ENCODE results near the gene PARD3B. TPM values are rescaled to one million over a fixed set of nuclear protein-coding genes. Genes with fewer than 3 reads are reported as not detected.

The PARD3B gene
- total RNA-seq, 1 experiment from 2014 or later, result 7.6 TPM

GRCh38 chr2:204737296-204737695 is 192.0 kb downstream of the PARD3B start:
- H3K4me3 ChIP-seq, result no peak overlapping the region
- H3K4me1 ChIP-seq (replicated peaks; ENCODE audit: insufficient read depth), result no peaks in the 10 kb centered on the region
- H3K36me3 ChIP-seq (ENCODE audit: low read depth), result no peaks in the 10 kb centered on the region
- ChIA-PET POLR2A (ENCODE audit: unreplicated experiment) (no interaction called here), CTCF (no interaction called here)
- no TSS peak for BruUV-seq (replicated peaks)
- no peaks in the 10 kb centered on the region for H4K20me1 ChIP-seq (ENCODE audit: insufficient read depth)
- TF ChIP-seq CTCF (conservative IDR thresholded peaks at IDR 0.05) (no peak), EZH2 (IDR thresholded peaks at IDR 0.05; ENCODE audit: low read depth) (no peak)
- intact Hi-C loops (cut with micrococcal nuclease; ENCODE audit: unreplicated experiment), result no loop called here
- no peak overlapping the region for H3K4me2 ChIP-seq
- no peaks in the 10 kb centered on the region for H3K27me3 ChIP-seq (ENCODE audit: insufficient read depth, low read depth)
- H3K27ac ChIP-seq, result no peak overlapping the region
- no peaks in the 10 kb centered on the region for H3K79me2 ChIP-seq (ENCODE audit: low read depth)
- no peaks in the 10 kb centered on the region for H3K9me3 ChIP-seq (ENCODE audit: insufficient read depth, low read depth)
- no peaks in the 10 kb centered on the region for H3K9me2 ChIP-seq (ENCODE audit: insufficient read depth)
- no peak overlapping the region for H2AFZ ChIP-seq
- no peaks in the 10 kb centered on the region for H3F3A ChIP-seq (ENCODE audit: insufficient read depth, low read depth)
- DNase-seq, result no peak

GRCh38 chr2:204738721-204739120 is 193.4 kb downstream of the PARD3B start:
- POLR2A ChIA-PET (ENCODE audit: unreplicated experiment), result no interaction called here
- no peaks in the 10 kb centered on the region for H3K9me2 ChIP-seq (ENCODE audit: insufficient read depth)
- TF ChIP-seq EZH2 (IDR thresholded peaks at IDR 0.05; ENCODE audit: low read depth) (no peak), CTCF (conservative IDR thresholded peaks at IDR 0.05) (no peak)
- H3K4me2 ChIP-seq, result no peak overlapping the region
- H3K79me2 ChIP-seq (ENCODE audit: low read depth), result no peaks in the 10 kb centered on the region
- no peaks in the 10 kb centered on the region for H3K36me3 ChIP-seq (ENCODE audit: low read depth)
- H3K27me3 ChIP-seq (ENCODE audit: insufficient read depth, low read depth), result no peaks in the 10 kb centered on the region
- no peak overlapping the region for H2AFZ ChIP-seq
- no peaks in the 10 kb centered on the region for H4K20me1 ChIP-seq (ENCODE audit: insufficient read depth)
- no peak for DNase-seq
- H3K9me3 ChIP-seq (ENCODE audit: insufficient read depth, low read depth), result no peaks in the 10 kb centered on the region
- no peak overlapping the region for H3K27ac ChIP-seq
- no TSS peak for BruUV-seq (replicated peaks)
- no peaks in the 10 kb centered on the region for H3K4me1 ChIP-seq (replicated peaks; ENCODE audit: insufficient read depth)
- H3K4me3 ChIP-seq, result no peak overlapping the region
- intact Hi-C loops (cut with micrococcal nuclease; ENCODE audit: unreplicated experiment), result no loop called here
- no peaks in the 10 kb centered on the region for H3F3A ChIP-seq (ENCODE audit: insufficient read depth, low read depth)
- CTCF ChIA-PET, result no interaction called here

GRCh38 chr2:204743393-204743960 is 198.2 kb downstream of the PARD3B start:
- no peaks in the 10 kb centered on the region for H3K4me1 ChIP-seq (replicated peaks; ENCODE audit: insufficient read depth)
- H3K4me3 ChIP-seq, result no peak overlapping the region
- H3K4me2 ChIP-seq, result no peak overlapping the region
- intact Hi-C loops (cut with micrococcal nuclease; ENCODE audit: unreplicated experiment), result no loop called here
- CTCF ChIA-PET, result no interaction called here
- no peak overlapping the region for H3K27ac ChIP-seq
- no TSS peak for BruUV-seq (replicated peaks)
- DNase-seq, result no peak
- H2AFZ ChIP-seq, result no peak overlapping the region
- no peaks in the 10 kb centered on the region for H3K9me2 ChIP-seq (ENCODE audit: insufficient read depth)
- no peaks in the 10 kb centered on the region for H3K27me3 ChIP-seq (ENCODE audit: insufficient read depth, low read depth)
- POLR2A ChIA-PET (ENCODE audit: unreplicated experiment), result interaction anchor here (0.6 kb wide), 1 partner anchor 166 kb away, joined by 5 read pairs; no protein-coding TSS in a partner anchor
- no peaks in the 10 kb centered on the region for H4K20me1 ChIP-seq (ENCODE audit: insufficient read depth)
- H3K9me3 ChIP-seq (ENCODE audit: insufficient read depth, low read depth), result no peaks in the 10 kb centered on the region
- H3F3A ChIP-seq (ENCODE audit: insufficient read depth, low read depth), result no peaks in the 10 kb centered on the region
- no peaks in the 10 kb centered on the region for H3K36me3 ChIP-seq (ENCODE audit: low read depth)
- TF ChIP-seq CTCF (conservative IDR thresholded peaks at IDR 0.05) (no peak), EZH2 (IDR thresholded peaks at IDR 0.05; ENCODE audit: low read depth) (no peak)
- no peaks in the 10 kb centered on the region for H3K79me2 ChIP-seq (ENCODE audit: low read depth)

All from PC-9 (cell line).